Erythroblast (primary cell): ENCODE measurements around the gene STK24.

Source experiments
- GATA1 ChIP-seq: IDR thresholded peaks from 2 replicates; pipeline ENCODE4 v1.6.1; 2011; ENCODE audit warnings: low read depth, mild to moderate bottlenecking, control low read depth, low read length, moderate library complexity
- POLR2A ChIP-seq: IDR thresholded peaks from 2 replicates; pipeline ENCODE4 v1.6.1; 2011; ENCODE audit warnings: mild to moderate bottlenecking, low read length

DNA sequence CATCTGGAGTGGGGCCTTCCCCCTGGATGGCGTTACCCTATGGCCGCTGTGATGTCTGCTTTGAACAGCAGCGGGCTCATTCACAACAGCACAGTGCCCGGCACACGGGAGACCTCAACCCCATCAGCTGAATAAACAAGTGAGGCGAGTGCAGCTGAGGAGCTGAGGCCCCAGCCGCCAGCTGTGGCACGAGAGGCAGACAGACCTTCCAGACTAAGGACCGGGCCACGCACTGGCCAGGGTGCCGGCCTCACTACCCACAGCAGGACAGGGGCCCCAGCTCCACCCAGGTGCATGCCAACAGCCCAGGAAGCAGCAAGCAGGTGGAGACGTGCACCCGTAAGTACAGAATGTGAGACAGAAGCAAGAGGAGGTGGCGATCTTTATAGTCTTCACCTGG, 39.6 kb downstream of the STK24 start:
- no peak for TF ChIP-seq POLR2A
- TF ChIP-seq GATA1: no peak
